Parathyroid adenoma (tissue), 2 donors: ENCODE data around the gene CFAP97D1.

Experiments used
- H2AFZ ChIP-seq: fragments of 300-600 bp; sonication (generic); one replicate; pipeline ENCODE4 v1.7.0; 2017; ENCODE audit warnings: antibody characterized with exemption, mild to moderate bottlenecking
- H3K27ac ChIP-seq: fragments of 300-600 bp; sonication (generic); one replicate; pipeline ENCODE4 v1.7.0; 2017
- H3K27me3 ChIP-seq: fragments of 300-600 bp; sonication (generic); one replicate; pipeline ENCODE4 v1.7.0; 2017; ENCODE audit warnings: low read length; ENCODE audit not compliant: control insufficient read depth, insufficient read depth
- H3K36me3 ChIP-seq: fragments of 300-600 bp; sonication (generic); one replicate; pipeline ENCODE4 v1.7.0; 2017; ENCODE audit warnings: low read length; ENCODE audit not compliant: control insufficient read depth, insufficient read depth
- H3K4me1 ChIP-seq: fragments of 300-600 bp; sonication (generic); one replicate; pipeline ENCODE4 v1.7.0; 2017; ENCODE audit warnings: control low read depth
- H3K4me2 ChIP-seq: fragments of 300-600 bp; sonication (generic); one replicate; pipeline ENCODE4 v1.7.0; 2017; ENCODE audit warnings: low read length
- H3K4me3 ChIP-seq: fragments of 300-600 bp; sonication (generic); one replicate; pipeline ENCODE4 v1.7.0; 2017; ENCODE audit warnings: low read depth, low read length
- H3K79me2 ChIP-seq: fragments of 300-600 bp; sonication (generic); one replicate; pipeline ENCODE4 v1.7.0; 2017; ENCODE audit warnings: control low read depth
- H3K9ac ChIP-seq: fragments of 300-600 bp; sonication (generic); one replicate; pipeline ENCODE4 v1.7.0; 2017; ENCODE audit warnings: mild to moderate bottlenecking
- H3K9me3 ChIP-seq: fragments of 300-600 bp; sonication (generic); one replicate; pipeline ENCODE4 v1.7.0; 2017; ENCODE audit warnings: low read length; ENCODE audit not compliant: control insufficient read depth
- CTCF ChIP-seq: fragments of 300-600 bp; sonication (generic); IDR thresholded peaks from one replicate; pipeline ENCODE4 v1.7.0; 2017; ENCODE audit warnings: antibody characterized with exemption, mild to moderate bottlenecking
- donor health status: primary hyperparathyroidism.

CFAP97D1 gene

GRCh38 chr17:43808076-43808475 is 27.8 kb downstream of the CFAP97D1 start:
- H2AFZ ChIP-seq = no peak overlapping the region
- H3K36me3 ChIP-seq = no peaks in the 10 kb centered on the region
- H3K4me3 ChIP-seq = no peak overlapping the region
- no peak overlapping the region for H3K9ac ChIP-seq
- H3K79me2 ChIP-seq = no peaks in the 10 kb centered on the region
- H3K4me1 ChIP-seq = no peaks in the 10 kb centered on the region
- no peaks in the 10 kb centered on the region for H3K27me3 ChIP-seq
- no peak overlapping the region for H3K4me2 ChIP-seq
- H3K9me3 ChIP-seq = no peaks in the 10 kb centered on the region
- H3K27ac ChIP-seq = no peak overlapping the region
- TF ChIP-seq CTCF = no peak

DNA sequence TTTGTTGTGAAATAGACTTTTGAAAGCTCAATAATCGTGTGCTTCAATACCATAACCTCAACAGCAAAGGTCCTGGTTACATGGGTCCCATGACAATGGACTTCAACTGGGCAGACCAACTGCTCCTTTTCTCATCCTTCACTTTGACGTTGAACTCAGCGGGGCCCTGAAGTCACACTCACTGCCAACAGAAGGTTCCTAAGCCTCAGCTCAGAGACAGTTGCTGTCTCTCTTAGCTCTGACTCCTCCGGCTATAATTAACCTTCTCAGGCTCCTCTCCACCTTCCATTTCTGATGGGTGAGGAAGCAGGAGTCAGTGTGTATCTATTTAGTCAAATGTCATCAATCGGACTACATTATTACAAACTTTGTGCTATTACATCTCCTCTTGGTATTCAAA is 28.9 kb downstream of the CFAP97D1 start:
- no peaks in the 10 kb centered on the region for H3K36me3 ChIP-seq
- no peak overlapping the region for H3K4me3 ChIP-seq
- no peak overlapping the region for H2AFZ ChIP-seq
- no peaks in the 10 kb centered on the region for H3K79me2 ChIP-seq
- no peak for TF ChIP-seq CTCF
- no peak overlapping the region for H3K9ac ChIP-seq
- no peaks in the 10 kb centered on the region for H3K9me3 ChIP-seq
- no peaks in the 10 kb centered on the region for H3K4me1 ChIP-seq
- no peaks in the 10 kb centered on the region for H3K27me3 ChIP-seq
- no peak overlapping the region for H3K4me2 ChIP-seq
- no peak overlapping the region for H3K27ac ChIP-seq

DNA sequence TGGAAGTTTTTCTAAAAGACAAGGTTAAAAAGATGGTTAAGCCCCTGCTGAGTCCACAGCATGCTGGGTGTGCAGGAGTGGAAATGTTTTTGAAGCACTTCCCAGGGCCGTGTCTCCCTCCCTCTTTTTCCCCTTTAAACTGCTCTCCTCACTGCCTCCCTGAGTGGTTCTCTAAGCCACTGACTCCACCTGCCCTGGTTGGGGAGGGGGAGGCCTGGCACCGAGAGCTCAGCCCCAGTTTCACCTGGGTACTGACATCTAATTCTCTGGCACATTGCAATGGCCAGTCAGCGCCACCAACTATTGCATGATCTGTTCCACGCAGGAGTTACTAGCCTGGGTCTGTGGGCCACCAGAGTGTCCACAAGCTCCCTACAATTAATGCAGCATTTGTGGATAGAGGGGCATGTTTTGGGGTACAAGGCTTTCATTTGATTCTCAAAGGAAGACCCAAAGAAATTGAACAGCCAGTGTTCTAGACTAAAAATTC is 30.0 kb downstream of the CFAP97D1 start:
- no peak overlapping the region for H3K4me2 ChIP-seq
- no peaks in the 10 kb centered on the region for H3K36me3 ChIP-seq
- no peaks in the 10 kb centered on the region for H3K79me2 ChIP-seq
- no peaks in the 10 kb centered on the region for H3K9me3 ChIP-seq
- H3K4me1 ChIP-seq = no peaks in the 10 kb centered on the region
- no peak overlapping the region for H3K27ac ChIP-seq
- no peak overlapping the region for H2AFZ ChIP-seq
- H3K4me3 ChIP-seq = no peak overlapping the region
- TF ChIP-seq CTCF = no peak
- H3K27me3 ChIP-seq = no peaks in the 10 kb centered on the region
- H3K9ac ChIP-seq = no peak overlapping the region

- Histone ChIP-seq H3K4me3 (no peak overlapping the region), H3K4me1 (no peaks in the 10 kb centered on the region), H3K79me2 (no peaks in the 10 kb centered on the region), H3K27ac (no peak overlapping the region), H3K9me3 (no peaks in the 10 kb centered on the region), H2AFZ (no peak overlapping the region), H3K9ac (no peak overlapping the region), H3K4me2 (no peak overlapping the region), H3K27me3 (no peaks in the 10 kb centered on the region), H3K36me3 (no peaks in the 10 kb centered on the region)
- TF ChIP-seq CTCF = no peak
These were observed 30.6 kb downstream of the CFAP97D1 start for GRCh38 chr17:43810823-43811222.

GRCh38 chr17:43812396-43813265 is 32.4 kb downstream of the CFAP97D1 start:
- no peak overlapping the region for H3K4me2 ChIP-seq
- TF ChIP-seq CTCF = no peak

More at GRCh38 chr17:43812396-43813265, 32.4 kb downstream of the CFAP97D1 start:
- Histone ChIP-seq H2AFZ (no peak overlapping the region), H3K4me3 (no peak overlapping the region), H3K9me3 (no peaks in the 10 kb centered on the region), H3K27me3 (no peaks in the 10 kb centered on the region), H3K79me2 (no peaks in the 10 kb centered on the region), H3K4me1 (no peaks in the 10 kb centered on the region), H3K9ac (no peak overlapping the region), H3K36me3 (no peaks in the 10 kb centered on the region), H3K27ac (no peak overlapping the region)
